ENCODE results near the gene LRBA. TPM values are rescaled to one million over a fixed set of nuclear protein-coding genes. Genes with fewer than 3 reads are reported as not detected.

LRBA gene
- total RNA-seq, 4 donors from 2014 or later: 13.3 to 21.2 (median 20.1) TPM

- Histone ChIP-seq H3K4me1 (peaks cover 0 to 4% (median 0%) of the 10 kb centered on the region in 4 donors), H3K27ac (replicated peaks in 1 of 4) (no peak overlapping the region), H3K36me3 (no peaks in the 10 kb centered on the region), H3K4me3 (no peak overlapping the region), H3K9me3 (no peaks in the 10 kb centered on the region), H3K27me3 (no peaks in the 10 kb centered on the region)
- DNase-seq (ENCODE audit: extremely low spot score): no peak
- TF ChIP-seq EP300 (IDR thresholded peaks at IDR 0.05) (no peak), CTCF (IDR thresholded peaks at IDR 0.05) (no peak), POLR2AphosphoS5 (IDR thresholded peaks at IDR 0.05) (no peak)
- intact Hi-C loops (cut with DNase I): no loop called here
Observed at GRCh38 chr4:150942539-150942938, 72.5 kb downstream of the LRBA start.

GRCh38 chr4:150940123-150940522, 75.0 kb downstream of the LRBA start:
- no peak for TF ChIP-seq CTCF (IDR thresholded peaks at IDR 0.05)
- TF ChIP-seq EP300 (IDR thresholded peaks at IDR 0.05): no peak
- no peak for TF ChIP-seq POLR2AphosphoS5 (IDR thresholded peaks at IDR 0.05)
- no peak for TF ChIP-seq POLR2A (IDR thresholded peaks at IDR 0.05; ENCODE audit: low read depth)
- Histone ChIP-seq H3K4me3 (no peak overlapping the region), H3K27me3 (no peaks in the 10 kb centered on the region), H3K27ac (replicated peaks in 1 of 4) (no peak overlapping the region), H3K4me1 (peaks cover 0 to 4% (median 0%) of the 10 kb centered on the region in 4 donors), H3K9me3 (no peaks in the 10 kb centered on the region), H3K36me3 (no peaks in the 10 kb centered on the region)
- DNase-seq (ENCODE audit: extremely low spot score): no peak
- intact Hi-C loops (cut with DNase I): no loop called here

GRCh38 chr4:150939530-150939929, 75.6 kb downstream of the LRBA start:
- H3K9me3 ChIP-seq: no peaks in the 10 kb centered on the region
- no peak overlapping the region for H3K27ac ChIP-seq (replicated peaks in 1 of 4)
- no peaks in the 10 kb centered on the region for H3K27me3 ChIP-seq
- TF ChIP-seq POLR2AphosphoS5 (IDR thresholded peaks at IDR 0.05) (no peak), CTCF (IDR thresholded peaks at IDR 0.05) (no peak), EP300 (IDR thresholded peaks at IDR 0.05) (no peak), POLR2A (IDR thresholded peaks at IDR 0.05; ENCODE audit: low read depth) (no peak)
- no peak for DNase-seq (ENCODE audit: extremely low spot score)
- intact Hi-C loops (cut with DNase I): no loop called here
- H3K4me3 ChIP-seq: no peak overlapping the region
- no peaks in the 10 kb centered on the region for H3K36me3 ChIP-seq
- peaks cover 0 to 4% (median 0%) of the 10 kb centered on the region in 4 donors for H3K4me1 ChIP-seq
- WGBS: 95% methylated on average over 3 of the region's 3 CpGs

GRCh38 chr4:150938873-150939499, 76.1 kb downstream of the LRBA start:
- Histone ChIP-seq H3K27me3 (no peaks in the 10 kb centered on the region), H3K27ac (replicated peaks in 1 of 4) (no peak overlapping the region), H3K36me3 (no peaks in the 10 kb centered on the region), H3K4me3 (no peak overlapping the region), H3K4me1 (peaks cover 0 to 4% (median 0%) of the 10 kb centered on the region in 4 donors), H3K9me3 (no peaks in the 10 kb centered on the region)
- no peak for DNase-seq (ENCODE audit: extremely low spot score)
- intact Hi-C loops (cut with DNase I): no loop called here
- TF ChIP-seq POLR2A (IDR thresholded peaks at IDR 0.05; ENCODE audit: low read depth) (no peak), EP300 (IDR thresholded peaks at IDR 0.05) (no peak), POLR2AphosphoS5 (IDR thresholded peaks at IDR 0.05) (no peak), CTCF (IDR thresholded peaks at IDR 0.05) (no peak)
- WGBS: 85% methylated on average over 1 of the region's 1 CpG

GRCh38 chr4:150938417-150938816, 76.7 kb downstream of the LRBA start:
- intact Hi-C loops (cut with DNase I): no loop called here
- Histone ChIP-seq H3K9me3 (no peaks in the 10 kb centered on the region), H3K27ac (replicated peaks in 1 of 4) (no peak overlapping the region), H3K27me3 (no peaks in the 10 kb centered on the region), H3K36me3 (no peaks in the 10 kb centered on the region), H3K4me1 (peaks cover 0 to 4% (median 0%) of the 10 kb centered on the region in 4 donors), H3K4me3 (no peak overlapping the region)
- TF ChIP-seq CTCF (IDR thresholded peaks at IDR 0.05) (no peak), POLR2A (IDR thresholded peaks at IDR 0.05; ENCODE audit: low read depth) (no peak), POLR2AphosphoS5 (IDR thresholded peaks at IDR 0.05) (no peak), EP300 (IDR thresholded peaks at IDR 0.05) (no peak)
- WGBS: 89% methylated on average over 4 of the region's 4 CpGs
- no peak for DNase-seq (ENCODE audit: extremely low spot score)
